Measurements from ENCODE around the gene CHRDL2. TPM values are rescaled to one million over a fixed set of nuclear protein-coding genes. Genes with fewer than 3 reads are reported as not detected.
A peak's percentile ranks its signal among the peaks of the same experiment; 100 is the strongest.

The CHRDL2 gene
- total RNA-seq, 2 donors from 2014 or later, result not detected

- no peaks in the 10 kb centered on the region for H3K9me3 ChIP-seq (ENCODE audit: control insufficient read depth, low read length, poor library complexity, severe bottlenecking)
- DNase-seq (peak; percentile 16 to 31 (median 21)), ATAC-seq (peak; percentile 86)
- peaks cover 10% of the 10 kb centered on the region for H3K36me3 Mint-ChIP-seq (ENCODE audit: low read depth)
- H3K27ac Mint-ChIP-seq, result peak overlapping the region; percentile 49
- no peak overlapping the region for H3K4me3 Mint-ChIP-seq
- peaks cover 48% of the 10 kb centered on the region for H3K27me3 Mint-ChIP-seq
- H3K4me1 Mint-ChIP-seq, result peaks cover 9% of the 10 kb centered on the region
Observed at GRCh38 chr11:74739546-74740270, 8.5 kb upstream of the CHRDL2 start.

- peaks cover 78% of the 10 kb centered on the region for H3K27me3 Mint-ChIP-seq
- H3K9me3 ChIP-seq (ENCODE audit: control insufficient read depth, low read length, poor library complexity, severe bottlenecking), result no peaks in the 10 kb centered on the region
- H3K4me3 Mint-ChIP-seq, result no peak overlapping the region
- H3K27ac Mint-ChIP-seq, result no peak overlapping the region
- H3K36me3 Mint-ChIP-seq (ENCODE audit: low read depth), result peaks cover 15% of the 10 kb centered on the region
- ATAC-seq (no peak), DNase-seq (no peak)
- H3K4me1 Mint-ChIP-seq, result peaks cover 15% of the 10 kb centered on the region
Observed at GRCh38 chr11:74736031-74736430, 4.8 kb upstream of the CHRDL2 start.

- no peak for DNase-seq
- H3K27me3 Mint-ChIP-seq, result peaks cover 82% of the 10 kb centered on the region
- peaks cover 15% of the 10 kb centered on the region for H3K36me3 Mint-ChIP-seq (ENCODE audit: low read depth)
- H3K4me3 Mint-ChIP-seq, result peak overlapping the region; percentile 9
- no peak for ATAC-seq
- no peaks in the 10 kb centered on the region for H3K9me3 ChIP-seq (ENCODE audit: control insufficient read depth, low read length, poor library complexity, severe bottlenecking)
- no peak overlapping the region for H3K27ac Mint-ChIP-seq
- H3K4me1 Mint-ChIP-seq, result peaks cover 18% of the 10 kb centered on the region
Observed at GRCh38 chr11:74735365-74735928, 4.2 kb upstream of the CHRDL2 start.

- Mint-ChIP-seq H3K4me1 (peaks cover 16% of the 10 kb centered on the region), H3K36me3 (ENCODE audit: low read depth) (peaks cover 15% of the 10 kb centered on the region), H3K27ac (no peak overlapping the region), H3K27me3 (peaks cover 85% of the 10 kb centered on the region), H3K4me3 (no peak overlapping the region)
- H3K9me3 ChIP-seq (ENCODE audit: control insufficient read depth, low read length, poor library complexity, severe bottlenecking), result no peaks in the 10 kb centered on the region
- no peak for ATAC-seq
- DNase-seq, result no peak
Observed at GRCh38 chr11:74734559-74734925, 3.3 kb upstream of the CHRDL2 start.

- H3K27me3 Mint-ChIP-seq, result peaks cover 67% of the 10 kb centered on the region
- DNase-seq (no peak), ATAC-seq (no peak)
- H3K9me3 ChIP-seq (ENCODE audit: control insufficient read depth, low read length, poor library complexity, severe bottlenecking), result no peaks in the 10 kb centered on the region
- H3K36me3 Mint-ChIP-seq (ENCODE audit: low read depth), result peaks cover 11% of the 10 kb centered on the region
- peak overlapping the region; percentile 77 for H3K4me3 Mint-ChIP-seq
- peaks cover 23% of the 10 kb centered on the region for H3K4me1 Mint-ChIP-seq
- no peak overlapping the region for H3K27ac Mint-ChIP-seq
Observed at GRCh38 chr11:74730571-74731260, 510 bp downstream of the CHRDL2 start.

GRCh38 chr11:74729397-74729796 lies 1.8 kb downstream of the CHRDL2 start:
- H3K9me3 ChIP-seq (ENCODE audit: control insufficient read depth, low read length, poor library complexity, severe bottlenecking), result no peaks in the 10 kb centered on the region
- H3K4me1 Mint-ChIP-seq, result peaks cover 26% of the 10 kb centered on the region
- H3K27ac Mint-ChIP-seq, result no peak overlapping the region
- DNase-seq, result no peak
- H3K4me3 Mint-ChIP-seq, result no peak overlapping the region
- H3K27me3 Mint-ChIP-seq, result peaks cover 63% of the 10 kb centered on the region
- H3K36me3 Mint-ChIP-seq (ENCODE audit: low read depth), result peaks cover 11% of the 10 kb centered on the region
- no peak for ATAC-seq

GRCh38 chr11:74726547-74727182 lies 4.6 kb downstream of the CHRDL2 start:
- ATAC-seq (peak; percentile 96), DNase-seq (peak; percentile 23 to 50 (median 31))
- no peak overlapping the region for H3K27ac Mint-ChIP-seq
- peaks cover 16% of the 10 kb centered on the region for H3K4me1 Mint-ChIP-seq
- H3K9me3 ChIP-seq (ENCODE audit: control insufficient read depth, low read length, poor library complexity, severe bottlenecking), result no peaks in the 10 kb centered on the region
- H3K27me3 Mint-ChIP-seq, result peaks cover 56% of the 10 kb centered on the region
- no peak overlapping the region for H3K4me3 Mint-ChIP-seq
- H3K36me3 Mint-ChIP-seq (ENCODE audit: low read depth), result peaks cover 2% of the 10 kb centered on the region

- no peaks in the 10 kb centered on the region for H3K9me3 ChIP-seq (ENCODE audit: control insufficient read depth, low read length, poor library complexity, severe bottlenecking)
- Mint-ChIP-seq H3K27me3 (peaks cover 54% of the 10 kb centered on the region), H3K36me3 (ENCODE audit: low read depth) (peaks cover 2% of the 10 kb centered on the region), H3K4me1 (peaks cover 12% of the 10 kb centered on the region), H3K27ac (no peak overlapping the region), H3K4me3 (no peak overlapping the region)
- ATAC-seq (no peak), DNase-seq (no peak)
Observed at GRCh38 chr11:74725701-74726100, 5.5 kb downstream of the CHRDL2 start.

GRCh38 chr11:74723511-74723910 lies 7.7 kb downstream of the CHRDL2 start:
- no peaks in the 10 kb centered on the region for H3K36me3 Mint-ChIP-seq (ENCODE audit: low read depth)
- no peak overlapping the region for H3K27ac Mint-ChIP-seq
- peaks cover 9% of the 10 kb centered on the region for H3K4me1 Mint-ChIP-seq
- peaks cover 33% of the 10 kb centered on the region for H3K27me3 Mint-ChIP-seq
- DNase-seq (no peak), ATAC-seq (no peak)
- H3K9me3 ChIP-seq (ENCODE audit: control insufficient read depth, low read length, poor library complexity, severe bottlenecking), result no peaks in the 10 kb centered on the region
- no peak overlapping the region for H3K4me3 Mint-ChIP-seq

- no peaks in the 10 kb centered on the region for H3K36me3 Mint-ChIP-seq (ENCODE audit: low read depth)
Observed at GRCh38 chr11:74721479-74721835, 9.8 kb downstream of the CHRDL2 start.

GRCh38 chr11:74720596-74721478 lies 10.4 kb downstream of the CHRDL2 start:
- Mint-ChIP-seq H3K4me3 (no peak overlapping the region), H3K27ac (no peak overlapping the region), H3K36me3 (ENCODE audit: low read depth) (no peaks in the 10 kb centered on the region), H3K27me3 (peaks cover 29% of the 10 kb centered on the region), H3K4me1 (peaks cover 6% of the 10 kb centered on the region)
- ATAC-seq, result no peak
- no peak for DNase-seq
- no peaks in the 10 kb centered on the region for H3K9me3 ChIP-seq (ENCODE audit: control insufficient read depth, low read length, poor library complexity, severe bottlenecking)

More at GRCh38 chr11:74721479-74721835, 9.8 kb downstream of the CHRDL2 start:
- no peak overlapping the region for H3K27ac Mint-ChIP-seq
- ATAC-seq (no peak), DNase-seq (no peak)
- H3K4me1 Mint-ChIP-seq, result peaks cover 6% of the 10 kb centered on the region
- H3K4me3 Mint-ChIP-seq, result no peak overlapping the region
- H3K9me3 ChIP-seq (ENCODE audit: control insufficient read depth, low read length, poor library complexity, severe bottlenecking), result no peaks in the 10 kb centered on the region
- H3K27me3 Mint-ChIP-seq, result peaks cover 32% of the 10 kb centered on the region

- Mint-ChIP-seq H3K27ac (no peak overlapping the region), H3K36me3 (ENCODE audit: low read depth) (no peaks in the 10 kb centered on the region), H3K4me3 (no peak overlapping the region), H3K4me1 (peaks cover 4% of the 10 kb centered on the region), H3K27me3 (peaks cover 20% of the 10 kb centered on the region)
- DNase-seq (no peak), ATAC-seq (no peak)
- no peaks in the 10 kb centered on the region for H3K9me3 ChIP-seq (ENCODE audit: control insufficient read depth, low read length, poor library complexity, severe bottlenecking)
Observed at GRCh38 chr11:74719011-74719410, 12.2 kb downstream of the CHRDL2 start.
